HG02885 (cell line): ENCODE results near the gene HM13.
"Not testable (repeated sequence)": the region's sequence is repeated elsewhere in the genome, so short reads cannot be mapped to it uniquely, and the experiment has no call there.

Experiments
- ATAC-seq: cut with Tn5 transposase; IDR thresholded peaks from one replicate; pipeline ENCODE4 v1.9.1; 2021; ENCODE audit warnings: mild to moderate bottlenecking; ENCODE audit not compliant: unreplicated experiment, poor library complexity

The HM13 gene

GRCh38 chr20:31514154-31515071 lies at the start of gene HM13:
TSS of gene HM13 (plus strand) at chr20:31514442. CDS start at chr20:31514552, 110 bp downstream.
- peak; percentile 90 for ATAC-seq

GRCh38 chr20:31470946-31471345 lies 43.3 kb upstream of the HM13 start:
- not testable (repeated sequence) for ATAC-seq

- no peak for ATAC-seq
These were observed 41.6 kb upstream of the HM13 start for GRCh38 chr20:31472395-31473330.

- ATAC-seq = peak; percentile 32
These were observed 40.7 kb upstream of the HM13 start for GRCh38 chr20:31473331-31474096.

- peak; percentile 87 for ATAC-seq
These were observed 40.2 kb upstream of the HM13 start for GRCh38 chr20:31474097-31474436.

GRCh38 chr20:31474758-31475427 lies 39.3 kb upstream of the HM13 start, which contains the start of the genes DEFB124 and REM1:
TSS of gene DEFB124 (minus strand) at chr20:31475127. CDS start at chr20:31473013, 2,114 bp downstream.
TSS of gene REM1 (plus strand) at chr20:31475288. CDS start at chr20:31476446, 1,158 bp downstream.
- ATAC-seq = no peak

- no peak for ATAC-seq
These were observed 38.6 kb upstream of the HM13 start for GRCh38 chr20:31475472-31476293.

GRCh38 chr20:31476294-31476585 lies 38.0 kb upstream of the HM13 start:
- no peak for ATAC-seq

- no peak for ATAC-seq
These were observed 37.5 kb upstream of the HM13 start for GRCh38 chr20:31476643-31477215.

- ATAC-seq = no peak
These were observed 30.2 kb upstream of the HM13 start for GRCh38 chr20:31484001-31484400.

GRCh38 chr20:31485450-31486339 lies 28.5 kb upstream of the HM13 start:
- no peak for ATAC-seq

- no peak for ATAC-seq
These were observed 26.1 kb upstream of the HM13 start for GRCh38 chr20:31488115-31488514.

GRCh38 chr20:31489152-31489551 lies 25.1 kb upstream of the HM13 start:
- no peak for ATAC-seq

- ATAC-seq = no peak
These were observed 23.5 kb upstream of the HM13 start for GRCh38 chr20:31490752-31491151.

- ATAC-seq = no peak
These were observed 20.1 kb upstream of the HM13 start for GRCh38 chr20:31494131-31494530.

- ATAC-seq = no peak
These were observed 17.4 kb upstream of the HM13 start for GRCh38 chr20:31496761-31497295.

GRCh38 chr20:31497838-31498540 lies 16.3 kb upstream of the HM13 start:
- no peak for ATAC-seq
